Hepatic stellate cell (primary cell): ENCODE measurements around the gene CNNM3.
A peak's percentile ranks its signal among the peaks of the same experiment; 100 is the strongest.
"Not testable (repeated sequence)": the region's sequence is repeated elsewhere in the genome, so short reads cannot be mapped to it uniquely, and the experiment has no call there.

Source experiments
- DNase-seq: peaks from one replicate; pipeline ENCODE4 v3.0.0; 2011; ENCODE audit warnings: low spot score

CNNM3 gene

DNA sequence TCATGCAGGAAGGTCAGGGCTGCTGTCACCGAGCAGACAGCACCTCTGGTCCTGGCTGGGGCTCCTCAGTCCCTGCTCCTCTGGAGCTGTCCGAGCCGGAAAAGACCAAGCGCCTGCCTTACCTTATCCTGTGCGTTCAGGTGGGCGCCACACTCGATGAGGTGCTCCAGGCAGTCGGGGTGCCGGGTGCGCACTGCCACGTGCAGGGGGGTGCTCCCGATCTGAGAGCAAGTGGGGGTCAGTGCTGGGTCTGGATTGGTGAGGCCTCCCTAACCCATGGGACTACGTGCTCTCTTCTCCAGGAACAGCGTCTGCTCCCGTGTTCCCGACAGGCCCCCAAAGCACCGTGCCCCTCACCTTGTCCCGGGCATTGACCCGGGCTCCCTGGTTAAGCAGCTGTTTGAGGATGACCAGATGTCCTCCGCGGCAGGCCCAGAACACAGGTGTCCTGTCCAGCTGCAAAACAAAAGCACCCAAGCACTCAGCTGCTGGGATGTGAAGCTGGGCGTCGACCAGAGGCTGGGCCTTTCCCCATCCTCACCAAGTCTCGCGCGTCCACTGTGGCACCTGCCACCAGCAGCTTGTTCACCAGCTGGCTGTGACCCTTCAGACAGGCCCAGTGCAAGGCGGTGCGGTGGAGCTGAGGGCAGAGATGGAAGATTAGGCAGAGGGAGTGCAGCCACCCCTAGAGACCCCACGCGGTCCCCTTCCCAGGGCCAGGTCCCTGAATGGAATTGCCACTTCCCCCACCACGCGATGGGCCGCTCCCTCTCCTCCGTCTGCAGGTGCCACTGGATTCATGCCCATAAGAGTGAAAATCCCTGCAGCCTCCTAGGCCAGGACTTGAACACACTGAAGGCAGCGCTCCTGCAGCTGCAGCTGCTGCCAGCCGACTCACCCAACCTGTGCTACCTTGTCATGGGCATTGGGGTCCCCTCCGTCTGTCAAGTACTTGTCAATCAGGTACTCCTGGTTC lies 24.1 kb downstream of the CNNM3 start:
- no peak for DNase-seq

- DNase-seq: no peak
Observed at GRCh38 chr2:96841701-96842495, 25.8 kb downstream of the CNNM3 start.

GRCh38 chr2:96842600-96842999 lies 26.5 kb downstream of the CNNM3 start:
- DNase-seq: no peak

GRCh38 chr2:96843538-96844268 lies 27.6 kb downstream of the CNNM3 start, which contains the start of gene ANKRD23:
Gene ANKRD23, minus strand, starts transcription at chr2:96844021. Its CDS starts 29 bp downstream, at chr2:96843992.
- DNase-seq: no peak

GRCh38 chr2:96844405-96844808 lies 28.3 kb downstream of the CNNM3 start:
- DNase-seq: no peak

DNA sequence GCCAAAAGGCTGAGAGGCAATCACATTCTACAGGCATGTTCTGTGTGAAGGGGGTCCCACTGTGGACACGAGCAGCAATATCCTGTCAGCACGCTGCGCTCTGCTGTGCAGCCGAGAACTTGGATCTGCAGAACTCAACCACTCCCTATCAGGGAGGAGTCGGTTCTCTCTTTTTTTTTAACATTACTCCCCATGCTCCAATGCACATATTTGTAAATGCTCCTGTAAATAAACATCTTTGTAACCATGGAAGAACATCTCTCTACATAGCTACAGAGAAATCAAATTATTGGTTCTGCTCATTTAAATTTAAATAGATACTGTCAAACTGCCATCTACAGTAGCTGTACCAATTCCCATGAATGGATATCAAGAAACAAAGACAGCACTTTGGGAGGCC lies 30.8 kb downstream of the CNNM3 start:
- no peak for DNase-seq

DNA sequence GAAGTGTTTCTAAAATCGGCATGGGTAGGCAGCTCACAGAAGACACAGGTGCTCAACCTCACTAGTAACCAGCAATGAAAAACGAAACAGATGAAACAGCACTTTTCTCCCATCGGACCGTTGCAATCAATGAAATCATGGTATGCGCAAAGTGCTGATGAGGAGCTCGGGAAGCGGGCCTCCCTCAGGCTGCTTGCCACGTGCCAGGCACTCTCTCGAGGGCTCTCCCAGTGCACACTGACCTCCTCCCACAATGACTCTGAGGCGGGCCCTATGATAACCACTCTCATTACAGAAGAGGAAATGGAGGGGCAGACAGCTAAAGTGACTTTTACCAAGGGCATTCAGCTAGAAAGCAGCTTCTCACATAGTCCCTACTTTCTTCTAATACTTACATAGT lies 31.5 kb downstream of the CNNM3 start:
- no peak for DNase-seq

GRCh38 chr2:96848264-96848663 lies 32.2 kb downstream of the CNNM3 start:
- DNase-seq: no peak

DNA sequence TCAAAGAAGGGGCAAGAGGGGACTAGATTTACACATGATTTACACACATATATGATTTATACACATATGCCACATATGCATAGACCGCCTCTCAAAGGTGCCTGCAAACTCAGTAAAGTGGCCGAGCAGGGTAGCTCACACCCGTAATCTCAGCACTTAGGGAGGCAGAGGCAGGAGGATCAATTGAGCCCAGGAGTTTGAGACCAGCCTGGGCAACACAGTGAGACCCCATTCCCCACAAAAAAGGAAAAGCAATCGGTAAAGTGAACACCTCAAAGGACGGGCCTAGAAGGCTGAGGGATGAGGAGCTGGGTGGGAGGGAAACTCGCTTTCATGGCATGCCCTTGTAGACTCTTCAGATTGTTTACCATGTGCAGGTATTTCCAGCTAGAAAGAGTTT lies 36.6 kb downstream of the CNNM3 start:
- DNase-seq: no peak

DNA sequence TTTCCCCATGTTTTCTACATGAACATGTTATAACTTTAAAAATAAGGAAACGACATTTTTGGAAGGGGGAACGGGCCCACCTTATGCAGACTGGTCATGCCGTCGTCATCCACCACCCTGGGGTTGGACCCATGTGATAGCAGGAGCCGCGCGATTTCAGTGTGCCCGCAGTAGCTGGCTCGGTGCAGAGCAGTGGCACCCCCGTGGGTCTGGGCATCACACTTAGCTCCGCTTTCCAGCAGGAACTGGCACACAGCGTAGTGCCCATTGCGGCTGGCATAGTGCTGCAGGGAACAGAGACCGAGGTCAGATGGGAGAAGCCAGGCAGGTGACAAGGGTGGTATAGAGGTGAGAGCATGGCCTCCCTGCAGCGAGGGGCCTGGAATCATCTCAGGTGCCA lies 37.3 kb downstream of the CNNM3 start:
- DNase-seq: no peak

DNA sequence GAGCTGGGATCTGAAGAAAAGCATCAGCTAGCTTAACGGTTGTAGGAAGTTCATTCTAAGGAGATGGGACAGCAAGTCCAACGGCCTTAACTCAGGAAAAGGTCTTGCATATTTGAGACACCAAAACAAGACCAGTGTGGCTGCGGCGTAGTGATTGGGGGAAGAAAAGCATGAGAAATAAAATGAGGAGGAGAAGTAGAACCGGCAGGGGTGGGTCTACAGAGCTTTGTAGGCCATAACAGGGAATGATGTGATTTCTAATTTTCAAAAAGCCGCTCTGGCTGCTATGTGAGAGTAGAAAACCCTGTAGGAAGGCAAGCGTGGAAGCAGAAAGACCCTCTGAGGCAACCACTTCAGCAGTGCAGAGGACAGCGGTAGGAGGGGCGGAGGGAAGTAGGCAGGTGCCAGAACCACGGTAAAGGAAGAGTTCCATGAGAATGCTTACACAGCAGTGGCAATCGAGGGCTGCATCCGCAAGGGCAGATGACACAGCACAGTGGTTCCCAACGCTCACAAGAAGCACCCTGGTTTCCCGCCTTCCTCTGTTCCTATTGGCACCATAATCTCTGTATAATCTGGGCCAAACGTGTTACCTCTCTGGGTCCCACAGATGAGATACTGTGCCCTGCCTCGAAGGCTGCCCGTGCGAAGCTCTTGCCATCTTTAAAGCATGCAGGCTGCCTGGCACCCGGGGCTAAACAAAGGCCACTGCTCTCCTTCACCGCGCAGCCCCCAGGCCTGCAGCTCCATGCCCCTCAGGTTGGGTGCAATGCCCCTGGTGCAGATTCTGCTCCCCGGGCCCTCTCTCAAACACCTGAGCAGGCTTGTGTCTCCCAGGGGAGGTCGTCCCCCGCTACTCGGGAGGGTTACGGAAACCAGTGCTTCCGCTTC lies 41.0 kb downstream of the CNNM3 start:
- no peak for DNase-seq

DNA sequence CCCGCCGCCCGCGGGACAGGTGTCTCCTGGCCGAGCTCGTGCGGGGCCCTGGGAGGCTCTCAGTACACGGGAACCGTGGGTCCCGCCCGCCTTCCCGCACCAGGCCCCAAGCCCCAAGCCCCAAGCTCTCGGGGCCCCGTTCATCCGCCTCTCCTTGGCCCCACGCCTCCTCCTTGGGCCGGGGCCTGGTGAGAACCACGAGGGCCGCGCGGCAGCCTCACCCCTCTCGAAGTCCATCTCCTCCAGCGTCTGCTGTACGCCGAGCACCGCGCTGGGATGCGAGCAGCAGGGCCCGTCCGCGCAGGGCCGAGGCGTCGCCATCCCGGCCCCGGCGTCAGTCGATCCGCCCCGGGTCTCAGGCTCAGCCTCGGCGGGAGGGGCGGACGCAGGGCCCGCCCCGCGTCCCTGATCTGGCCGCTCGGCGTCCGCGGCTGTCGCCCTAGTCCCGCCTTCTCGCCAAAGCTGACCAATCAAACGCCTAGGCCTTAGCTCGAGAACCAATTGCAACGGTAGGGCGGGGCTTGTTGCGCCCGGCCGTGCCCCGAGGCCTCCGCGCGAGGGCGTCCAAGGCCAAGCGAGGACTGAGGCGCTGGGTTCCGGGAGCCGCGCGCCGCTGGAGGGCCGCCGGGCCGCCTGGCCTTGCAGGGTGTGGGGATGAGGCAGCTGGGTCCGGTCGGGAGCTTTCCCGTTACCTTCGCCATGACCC lies 41.8 kb downstream of the CNNM3 start, which contains the start of gene ANKRD39:
Gene ANKRD39 (minus strand): TSS at position 350 of the 706 bp plus-strand sequence. CDS start 29 bp downstream, at position 321.
- DNase-seq: peak; percentile 99

GRCh38 chr2:96859099-96859649 lies 43.1 kb downstream of the CNNM3 start:
- DNase-seq: no peak

DNA sequence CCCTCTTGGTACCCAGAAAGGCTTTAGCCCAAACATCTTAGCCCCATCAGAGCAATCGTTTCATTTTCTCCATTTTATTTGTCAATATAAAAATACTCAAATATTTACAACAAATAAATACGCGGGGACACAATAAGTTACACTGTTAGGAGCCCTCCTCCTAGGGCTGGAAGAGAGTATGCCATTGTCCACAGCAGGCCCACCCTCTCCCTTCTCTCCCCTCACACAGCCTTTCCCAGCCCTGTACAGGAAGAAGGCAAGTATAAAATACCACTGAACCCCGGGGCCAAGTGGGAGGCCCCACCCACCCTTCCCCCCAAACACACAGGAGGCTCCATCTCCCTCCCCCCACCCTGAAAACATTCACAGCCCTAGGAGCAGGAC lies 43.6 kb downstream of the CNNM3 start:
- no peak for DNase-seq

GRCh38 chr2:96860065-96861029 lies 44.3 kb downstream of the CNNM3 start:
- DNase-seq: no peak

GRCh38 chr2:96861074-96861473 lies 45.0 kb downstream of the CNNM3 start:
- no peak for DNase-seq

- not testable (repeated sequence) for DNase-seq
Observed at GRCh38 chr2:96863056-96863455, 47.0 kb downstream of the CNNM3 start.

- no peak for DNase-seq
Observed at GRCh38 chr2:96863575-96864342, 47.7 kb downstream of the CNNM3 start.
